ENCODE measurements around the gene RAB19.

Gene RAB19

DNA sequence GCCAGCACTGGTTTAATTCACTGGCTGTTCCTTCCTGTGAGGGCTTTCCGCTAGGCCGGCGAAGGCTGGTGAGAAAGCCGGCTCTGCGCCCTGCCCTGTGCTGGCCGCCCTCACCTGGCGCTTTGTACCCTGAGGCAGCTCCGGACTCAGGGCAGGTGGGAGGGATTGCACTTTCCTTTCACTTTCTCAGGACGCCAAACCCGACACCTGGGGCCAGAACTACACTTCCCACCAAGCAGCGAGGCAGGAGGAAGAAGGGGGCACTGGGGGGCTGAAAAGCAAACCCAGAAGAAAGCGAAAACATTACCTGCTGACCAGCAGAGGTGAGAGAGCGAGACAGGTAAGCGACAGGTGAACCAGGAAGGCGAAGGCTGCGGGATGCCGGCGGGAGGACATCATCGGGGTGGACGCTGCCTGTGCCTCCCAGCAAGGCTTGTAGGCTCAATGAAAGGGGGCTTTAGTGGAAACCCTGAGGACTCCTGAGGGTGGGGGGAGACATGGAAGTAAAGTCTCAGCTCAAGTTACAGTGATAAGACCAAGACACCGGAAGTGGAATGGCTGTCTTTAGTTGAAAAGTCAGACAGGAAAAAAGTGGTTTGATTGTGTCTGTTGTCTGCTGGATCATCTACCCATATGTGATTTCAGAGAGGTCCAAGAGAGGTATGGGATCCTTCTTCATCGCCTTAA is at the start of gene RAB19:
Gene RAB19 (plus strand): TSS at position 181 of the 687 bp plus-strand sequence. CDS start 3,589 bp downstream, outside the sequence.
- no peak for DNase-seq (ENCODE audit: low spot score)

DNA sequence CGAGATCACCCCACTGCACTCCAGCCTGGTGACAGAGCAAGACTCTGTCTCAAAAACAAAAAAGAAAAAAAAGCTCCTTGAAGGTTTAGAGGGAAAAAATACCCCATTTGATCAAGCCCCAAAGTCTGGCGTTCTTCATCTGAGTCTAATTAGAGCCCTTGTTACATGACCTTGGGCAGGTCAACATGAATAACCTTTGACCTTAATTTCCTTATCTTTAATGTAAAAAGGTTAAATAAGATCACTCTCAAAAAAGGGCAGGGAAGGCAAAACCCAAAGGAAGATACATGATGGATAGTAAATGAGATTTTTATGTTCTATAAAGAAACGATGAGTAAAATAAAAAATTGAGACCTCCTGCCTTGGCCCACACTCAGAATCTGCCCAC is 45.8 kb upstream of the RAB19 start:
- no peak for DNase-seq (ENCODE audit: low spot score)

DNA sequence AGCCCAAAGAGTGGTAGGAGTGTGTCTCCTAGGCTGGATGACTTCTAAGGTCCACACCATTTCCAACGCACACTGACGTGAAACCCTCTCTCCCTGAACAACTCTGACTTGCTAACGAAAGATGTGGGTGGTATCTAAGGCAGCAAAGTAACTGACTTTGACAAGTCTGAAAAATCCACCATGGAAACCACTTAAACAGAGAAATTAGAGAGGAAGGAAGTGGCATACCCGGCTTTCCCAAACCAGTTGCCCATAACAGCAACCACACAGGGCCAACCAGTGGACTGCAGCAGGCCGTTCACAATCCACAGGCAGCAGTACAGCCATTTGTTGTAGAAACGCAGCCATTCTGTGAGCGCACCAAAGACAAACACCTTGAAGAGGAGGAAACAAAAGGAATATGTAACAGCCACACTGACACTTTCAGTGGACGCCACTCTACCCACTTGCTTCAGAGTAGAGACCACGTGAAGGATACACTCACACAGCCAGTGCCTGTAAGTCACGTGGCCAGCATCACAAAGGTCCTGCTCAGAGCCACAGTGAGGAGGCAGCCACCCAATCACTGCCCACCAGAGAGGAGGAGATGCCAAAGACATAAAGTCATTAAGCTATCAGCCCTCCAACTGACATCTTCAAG is 45.3 kb upstream of the RAB19 start:
- DNase-seq (ENCODE audit: low spot score): no peak

- DNase-seq (ENCODE audit: low spot score): no peak
These were observed 43.1 kb upstream of the RAB19 start for GRCh38 chr7:140360697-140361229.

DNA sequence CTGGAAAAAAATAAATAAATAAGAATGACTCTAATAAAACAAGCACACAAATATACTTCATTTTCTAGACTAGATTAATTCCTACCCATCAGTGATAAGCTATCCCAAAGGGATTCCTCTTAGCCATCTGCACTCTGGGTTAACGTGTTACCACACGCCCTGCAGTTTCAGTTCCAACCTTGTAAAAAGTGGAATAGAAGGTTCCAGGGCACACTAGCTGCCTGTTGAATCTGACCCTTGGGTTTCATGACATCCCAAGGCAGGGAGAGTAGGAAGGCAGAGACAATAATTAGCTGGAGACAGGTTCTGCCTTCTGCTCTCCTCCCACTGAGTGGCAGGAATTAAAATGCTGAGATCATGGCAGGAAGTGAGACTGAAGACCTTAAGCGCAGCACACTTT is 39.0 kb upstream of the RAB19 start:
- peak; percentile 47 for DNase-seq (ENCODE audit: low spot score)

GRCh38 chr7:140367528-140367927 is 36.3 kb upstream of the RAB19 start:
- DNase-seq (ENCODE audit: low spot score): no peak

- DNase-seq (ENCODE audit: low spot score): no peak
These were observed 34.6 kb upstream of the RAB19 start for GRCh38 chr7:140369294-140369693.

DNA sequence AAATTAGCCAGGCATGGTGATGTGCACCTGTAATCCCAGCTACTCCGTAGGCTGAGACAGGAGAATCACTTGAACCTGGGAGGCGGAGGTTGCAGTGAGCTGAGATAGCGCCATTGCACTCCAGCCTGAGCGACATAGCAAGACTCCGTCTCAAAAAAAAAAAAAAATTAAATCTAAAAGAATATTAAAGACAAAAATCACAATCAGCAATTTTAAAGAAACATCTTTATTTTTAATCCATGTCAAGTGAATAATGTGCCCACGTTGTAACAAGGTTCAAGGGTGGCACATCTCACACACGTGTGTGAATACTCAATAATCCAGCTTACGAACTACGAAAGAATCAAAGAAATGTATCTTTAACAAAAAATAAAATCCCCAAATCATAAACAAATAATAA is 28.5 kb upstream of the RAB19 start:
- no peak for DNase-seq (ENCODE audit: low spot score)

DNA sequence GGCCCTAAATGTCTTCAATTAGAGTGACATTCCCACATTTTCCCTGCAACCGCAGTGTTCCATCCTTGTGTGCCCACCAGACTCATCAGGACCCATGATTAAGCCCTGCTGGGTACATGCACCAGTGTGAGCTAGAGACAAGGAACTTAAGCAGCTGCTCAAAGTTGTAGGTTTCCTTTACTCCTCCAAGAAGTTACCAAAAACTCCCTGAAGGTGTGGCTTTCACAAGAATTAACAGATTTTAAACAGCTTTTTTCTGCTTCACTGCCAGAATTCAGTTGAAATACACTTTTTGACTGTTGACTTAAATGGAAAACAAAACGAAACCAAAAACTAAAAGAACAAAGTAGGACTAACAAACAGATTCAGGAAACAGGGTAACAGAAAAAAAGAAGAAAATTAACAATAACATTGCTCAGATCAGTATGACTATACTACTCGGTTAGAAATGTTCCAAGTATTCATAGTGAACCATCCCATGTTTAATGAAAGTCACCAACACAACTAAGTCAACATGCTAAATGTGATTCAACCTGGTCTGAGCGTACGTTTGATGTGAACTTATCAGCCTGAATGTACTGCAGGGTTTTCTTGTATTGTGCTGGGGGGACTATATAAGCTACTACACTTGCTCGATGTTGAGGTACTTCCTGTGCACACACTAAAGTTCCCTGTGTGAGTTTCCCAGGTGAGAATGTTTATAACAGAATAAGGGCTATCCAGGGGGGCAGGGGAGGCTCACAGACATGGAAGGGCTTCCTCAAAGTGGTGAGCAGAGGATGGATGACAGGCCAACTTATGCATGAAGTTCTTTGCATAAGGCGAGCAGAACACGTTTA is 27.7 kb upstream of the RAB19 start:
- no peak for DNase-seq (ENCODE audit: low spot score)

- DNase-seq (ENCODE audit: low spot score): no peak
These were observed 19.7 kb upstream of the RAB19 start for GRCh38 chr7:140383954-140384713.

DNA sequence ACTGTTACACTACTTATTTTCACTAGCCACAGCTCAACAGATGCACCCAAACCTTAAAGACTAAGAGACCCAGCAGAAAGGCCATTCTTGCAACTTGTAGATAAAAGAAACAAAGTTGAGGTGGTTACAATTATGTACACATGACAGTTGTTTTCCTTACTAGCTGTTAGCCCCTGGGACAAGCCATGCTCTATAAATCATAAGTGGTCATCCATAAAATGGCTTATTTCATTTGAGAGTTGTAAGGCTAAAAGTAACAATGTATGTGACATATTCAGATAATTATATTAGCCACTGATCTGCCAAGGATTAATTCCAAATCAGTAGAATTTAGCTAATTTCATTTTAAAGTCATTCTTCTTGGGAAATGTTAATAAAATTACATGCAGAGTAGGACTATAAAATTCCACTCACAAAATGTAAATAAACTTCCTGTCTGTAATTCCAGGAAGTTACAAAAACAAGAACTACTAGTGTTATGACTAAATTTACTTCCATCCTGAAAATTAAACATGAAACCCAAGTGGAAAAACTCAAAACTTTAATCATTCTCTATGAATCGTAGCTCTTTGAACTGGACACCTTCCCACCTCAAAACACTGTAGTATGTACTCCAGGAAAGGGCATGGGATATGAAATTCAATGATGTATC is 18.8 kb upstream of the RAB19 start:
- DNase-seq (ENCODE audit: low spot score): no peak

DNA sequence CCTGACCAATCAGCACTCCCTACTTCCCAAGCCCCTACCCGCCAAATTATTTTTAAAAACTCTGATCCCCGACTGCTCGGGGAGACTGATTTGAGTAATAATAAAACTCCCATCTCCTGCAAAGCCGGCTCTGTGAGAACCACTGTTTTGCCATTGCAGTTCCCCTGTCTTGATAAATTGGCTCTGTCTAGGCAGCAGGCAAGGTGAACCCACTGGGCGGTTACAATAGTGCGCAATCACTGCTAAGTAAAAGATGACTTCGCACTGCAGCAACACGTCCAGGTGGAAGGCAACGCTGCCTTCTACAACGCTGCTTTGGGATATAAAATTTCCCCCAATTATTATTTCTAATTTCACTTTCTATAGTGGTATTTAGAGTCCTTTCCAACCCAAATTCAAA is 14.4 kb upstream of the RAB19 start:
- DNase-seq (ENCODE audit: low spot score): no peak

GRCh38 chr7:140390034-140390433 is 13.8 kb upstream of the RAB19 start:
- DNase-seq (ENCODE audit: low spot score): no peak

DNA sequence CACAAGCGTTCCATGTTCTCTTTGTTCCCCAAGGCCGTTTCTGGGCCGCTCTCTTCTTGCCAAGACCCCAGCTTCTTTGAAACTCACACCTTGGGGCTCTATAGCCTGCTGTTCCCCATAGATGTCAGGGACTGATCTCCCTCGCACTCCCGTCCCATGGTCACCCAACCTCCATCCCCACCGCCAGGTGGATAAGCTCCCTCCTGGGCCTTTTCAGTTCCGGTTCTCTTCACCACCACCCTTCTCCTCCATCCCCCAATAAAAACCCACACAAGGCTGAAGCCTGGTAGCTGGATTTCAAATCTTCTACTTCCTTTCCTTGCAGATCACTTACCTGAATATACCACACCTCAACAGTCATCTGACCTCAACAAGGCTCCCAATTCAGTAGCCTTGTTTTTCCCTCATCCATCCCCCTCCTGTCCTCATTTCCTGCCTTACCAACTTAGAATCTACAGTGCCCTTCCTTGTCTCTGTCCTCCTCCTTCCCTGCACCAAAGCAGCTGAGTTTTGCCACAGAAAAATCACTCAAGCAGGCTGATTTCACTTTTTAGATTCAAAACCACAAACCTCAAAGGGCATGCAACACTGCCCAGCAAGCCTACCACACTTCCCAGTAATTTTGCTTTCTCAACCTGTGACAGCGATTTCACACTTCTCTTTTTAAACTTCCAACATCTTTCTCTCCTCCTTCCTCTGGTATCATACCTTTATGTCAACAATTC is 13.2 kb upstream of the RAB19 start:
- no peak for DNase-seq (ENCODE audit: low spot score)

- no peak for DNase-seq (ENCODE audit: low spot score)
These were observed 12.2 kb upstream of the RAB19 start for GRCh38 chr7:140391634-140392033.

DNA sequence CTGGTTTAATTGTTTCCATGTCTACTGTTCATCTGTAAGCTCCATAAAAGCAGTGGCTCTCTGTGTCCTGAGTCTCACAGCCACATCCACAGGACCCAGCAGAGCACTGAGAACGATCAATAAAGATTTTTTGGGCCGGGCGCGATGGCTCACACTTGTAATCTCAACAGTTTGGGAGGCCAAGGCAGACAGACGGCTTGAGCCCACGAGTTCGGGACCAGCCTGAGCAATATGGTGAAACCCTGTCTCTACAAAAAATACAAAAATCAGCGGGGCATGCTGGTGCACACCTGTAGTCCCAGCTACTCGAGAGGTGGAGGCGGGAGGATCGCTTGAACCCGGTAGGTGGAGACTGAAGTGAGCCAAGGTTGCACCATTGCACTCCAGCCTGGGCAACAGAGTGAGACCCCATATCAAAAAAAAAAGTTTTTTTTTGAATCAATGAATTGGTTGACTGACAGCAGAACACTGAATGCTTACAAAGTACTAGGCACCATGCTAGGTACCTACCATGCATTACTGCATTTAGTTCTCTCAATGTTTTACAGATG is 10.0 kb upstream of the RAB19 start:
- no peak for DNase-seq (ENCODE audit: low spot score)

- peak; percentile 97 for DNase-seq (ENCODE audit: low spot score)
These were observed 5.8 kb upstream of the RAB19 start, which contains the start of gene SLC37A3 for GRCh38 chr7:140397784-140398750. Gene SLC37A3, minus strand, starts transcription at chr7:140398530. Its CDS starts 16,004 bp downstream, at chr7:140382526.

DNA sequence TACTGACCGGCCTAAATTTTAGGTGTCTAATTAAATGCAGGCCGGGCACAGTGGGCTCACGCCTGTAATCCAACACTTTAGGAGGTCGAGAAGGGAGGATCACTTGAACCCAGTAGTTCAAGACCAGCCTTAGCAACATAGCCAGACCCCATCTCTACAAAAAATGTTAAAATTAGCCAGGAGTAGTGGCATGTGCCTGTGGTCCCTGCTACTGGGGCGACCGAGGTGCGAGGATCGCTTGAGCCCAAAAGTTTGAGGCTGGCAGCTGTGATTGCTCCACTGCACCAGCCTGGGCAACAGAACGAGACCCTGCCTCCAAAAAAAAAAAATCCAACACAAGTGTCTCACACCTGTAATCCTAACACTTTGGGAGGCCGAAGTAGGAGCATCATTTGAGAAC is 5.0 kb upstream of the RAB19 start:
- no peak for DNase-seq (ENCODE audit: low spot score)

DNA sequence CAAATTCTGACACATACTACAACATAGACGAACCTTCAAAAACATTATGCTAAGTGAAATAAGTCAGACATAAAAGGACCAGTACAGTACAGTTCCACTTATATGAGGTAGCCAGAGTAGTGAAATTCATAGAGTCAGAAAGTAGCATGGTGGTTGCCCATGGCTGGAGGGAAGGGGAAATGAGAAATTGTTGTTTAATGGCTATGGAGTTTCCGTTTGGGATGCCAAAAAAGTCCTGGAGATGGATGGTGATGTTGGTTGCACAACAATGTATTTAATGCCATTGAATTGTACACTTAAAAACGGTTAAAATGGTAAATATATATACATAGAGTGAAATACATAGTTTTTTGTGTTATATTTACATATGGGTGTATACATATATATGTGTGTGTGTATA is 3.5 kb upstream of the RAB19 start:
- no peak for DNase-seq (ENCODE audit: low spot score)
